Esophagus squamous epithelium (tissue), 4 donors: ENCODE data around the gene FRMPD3.

Experiments used
- CTCF ChIP-seq, 6 experiments: fragments of 450-650 bp in 4 of 6; fragments of 200-600 bp in 2 of 6; sonication (generic) in 2 of 6; IDR thresholded peaks; one replicate each; pipeline ENCODE4 v1.5.1; 2016 to 2019; ENCODE audit warnings: antibody characterized with exemption in 6 of 6, mild to moderate bottlenecking in 4 of 6, moderate library complexity in 4 of 6
- POLR2A ChIP-seq, 4 donors: fragments of 450-650 bp; IDR thresholded peaks; one replicate each; pipeline ENCODE4 v1.6.1; 2017; ENCODE audit warnings: antibody characterized with exemption in 4 of 4, mild to moderate bottlenecking in 4 of 4, moderate library complexity in 3 of 4

- TF ChIP-seq CTCF (IDR thresholded peaks at IDR 0.05) (no peak), POLR2A (IDR thresholded peaks at IDR 0.05) (no peak)
Observed at GRCh38 chrX:107447642-107448041, 1.8 kb upstream of the FRMPD3 start.
